Ectodermal cell (in vitro differentiated cells): Measurements from ENCODE around the gene PROM1.

Source experiments
- H3K27ac ChIP-seq: 2 replicates; pipeline ENCODE4 v1.7.0; 2013; ENCODE audit warnings: mild to moderate bottlenecking, low read depth, low read length; ENCODE audit not compliant: insufficient read depth, poor library complexity, severe bottlenecking
- H3K27me3 ChIP-seq: 2 replicates; pipeline ENCODE4 v1.7.0; 2013; ENCODE audit warnings: mild to moderate bottlenecking, low read length; ENCODE audit not compliant: insufficient read depth, control insufficient read depth, poor library complexity, severe bottlenecking
- H3K36me3 ChIP-seq: one replicate; pipeline ENCODE4 v1.7.0; 2013; ENCODE audit warnings: low read length; ENCODE audit not compliant: control insufficient read depth, insufficient read depth
- H3K4me1 ChIP-seq: one replicate; pipeline ENCODE4 v1.7.0; 2013; ENCODE audit warnings: low read length; ENCODE audit not compliant: control insufficient read depth, insufficient read depth
- H3K4me3 ChIP-seq: 2 replicates; pipeline ENCODE4 v1.7.0; 2013; ENCODE audit warnings: low read depth, low read length, control low read depth; ENCODE audit not compliant: insufficient read depth
- H3K9me3 ChIP-seq: 2 replicates; pipeline ENCODE4 v1.7.0; 2013; ENCODE audit warnings: mild to moderate bottlenecking, low read length, moderate library complexity; ENCODE audit not compliant: control insufficient read depth
- WGBS, 2 experiments: methylation state at CpG; one replicate each; pipeline ENCODE4 v1.1.7; 2013; ENCODE audit warnings: missing lambda C conversion rate in 2 of 2; 5-methylcytosine and 5-hydroxymethylcytosine counted together

The PROM1 gene

GRCh38 chr4:16070203-16070602 lies 13.6 kb downstream of the PROM1 start:
- no peak overlapping the region for H3K4me3 ChIP-seq
- H3K36me3 ChIP-seq = peaks cover 4% of the 10 kb centered on the region
- H3K27ac ChIP-seq = no peak overlapping the region
- peaks cover 3% of the 10 kb centered on the region for H3K4me1 ChIP-seq
- no peaks in the 10 kb centered on the region for H3K27me3 ChIP-seq
- H3K9me3 ChIP-seq = no peaks in the 10 kb centered on the region
- WGBS, 2 experiments = 95 to 96% methylated on average over 3 of the region's 3 CpGs

GRCh38 chr4:16067515-16067914 lies 16.3 kb downstream of the PROM1 start:
- Histone ChIP-seq H3K4me1 (peaks cover 3% of the 10 kb centered on the region), H3K36me3 (peaks cover 11% of the 10 kb centered on the region), H3K27ac (no peak overlapping the region), H3K4me3 (no peak overlapping the region), H3K9me3 (no peaks in the 10 kb centered on the region), H3K27me3 (no peaks in the 10 kb centered on the region)
- whole genome bisulfite sequencing, 2 experiments = 92 to 95% methylated on average over 12 of the region's 12 CpGs

DNA sequence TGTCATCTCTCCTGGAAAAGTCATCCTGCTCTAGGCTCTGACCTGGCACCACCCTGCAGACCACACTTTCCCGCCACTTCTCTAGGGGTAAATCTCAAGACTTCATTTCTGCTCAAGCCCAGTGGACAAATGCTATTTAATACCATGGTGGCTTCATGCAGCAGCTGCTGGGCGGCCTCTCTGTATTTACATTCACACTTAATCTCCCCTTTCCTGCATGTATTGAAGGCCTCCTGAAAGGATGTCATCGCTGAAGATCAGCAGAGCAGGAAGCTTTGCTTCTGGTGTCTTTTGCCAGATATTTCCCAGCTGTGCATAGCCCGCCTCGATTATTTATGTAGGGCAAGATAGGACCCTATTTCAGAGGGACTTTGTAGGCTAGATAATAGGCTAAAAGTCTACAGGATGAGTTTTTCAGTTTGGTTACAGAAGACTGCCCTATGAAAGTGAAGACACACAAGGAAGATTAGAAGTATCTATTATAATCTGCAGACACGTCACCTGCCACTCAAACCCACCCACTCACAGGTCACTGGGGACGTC lies 17.2 kb downstream of the PROM1 start:
- H3K36me3 ChIP-seq = peaks cover 11% of the 10 kb centered on the region
- no peaks in the 10 kb centered on the region for H3K9me3 ChIP-seq
- WGBS, 2 experiments = 89 to 95% methylated on average over 7 of the region's 7 CpGs
- no peak overlapping the region for H3K27ac ChIP-seq
- H3K27me3 ChIP-seq = no peaks in the 10 kb centered on the region
- no peak overlapping the region for H3K4me3 ChIP-seq
- H3K4me1 ChIP-seq = peaks cover under 1% of the 10 kb centered on the region

- no peak overlapping the region for H3K4me3 ChIP-seq
- no peak overlapping the region for H3K27ac ChIP-seq
- no peaks in the 10 kb centered on the region for H3K4me1 ChIP-seq
- peaks cover 11% of the 10 kb centered on the region for H3K36me3 ChIP-seq
- H3K27me3 ChIP-seq = no peaks in the 10 kb centered on the region
- 90 to 94% methylated on average over 1 of the region's 1 CpG for WGBS, 2 experiments
- H3K9me3 ChIP-seq = no peaks in the 10 kb centered on the region
These were observed 18.8 kb downstream of the PROM1 start for GRCh38 chr4:16065066-16065465.

- no peaks in the 10 kb centered on the region for H3K9me3 ChIP-seq
- H3K27ac ChIP-seq = no peak overlapping the region
- no peaks in the 10 kb centered on the region for H3K27me3 ChIP-seq
- H3K36me3 ChIP-seq = peaks cover 11% of the 10 kb centered on the region
- H3K4me1 ChIP-seq = peaks cover 5% of the 10 kb centered on the region
- 100% methylated on average over 1 of the region's 2 CpGs; no CpG with 5 or more reads in 1 of the 2 experiments for WGBS, 2 experiments
- H3K4me3 ChIP-seq = no peak overlapping the region
These were observed 21.2 kb downstream of the PROM1 start for GRCh38 chr4:16062601-16063000.

DNA sequence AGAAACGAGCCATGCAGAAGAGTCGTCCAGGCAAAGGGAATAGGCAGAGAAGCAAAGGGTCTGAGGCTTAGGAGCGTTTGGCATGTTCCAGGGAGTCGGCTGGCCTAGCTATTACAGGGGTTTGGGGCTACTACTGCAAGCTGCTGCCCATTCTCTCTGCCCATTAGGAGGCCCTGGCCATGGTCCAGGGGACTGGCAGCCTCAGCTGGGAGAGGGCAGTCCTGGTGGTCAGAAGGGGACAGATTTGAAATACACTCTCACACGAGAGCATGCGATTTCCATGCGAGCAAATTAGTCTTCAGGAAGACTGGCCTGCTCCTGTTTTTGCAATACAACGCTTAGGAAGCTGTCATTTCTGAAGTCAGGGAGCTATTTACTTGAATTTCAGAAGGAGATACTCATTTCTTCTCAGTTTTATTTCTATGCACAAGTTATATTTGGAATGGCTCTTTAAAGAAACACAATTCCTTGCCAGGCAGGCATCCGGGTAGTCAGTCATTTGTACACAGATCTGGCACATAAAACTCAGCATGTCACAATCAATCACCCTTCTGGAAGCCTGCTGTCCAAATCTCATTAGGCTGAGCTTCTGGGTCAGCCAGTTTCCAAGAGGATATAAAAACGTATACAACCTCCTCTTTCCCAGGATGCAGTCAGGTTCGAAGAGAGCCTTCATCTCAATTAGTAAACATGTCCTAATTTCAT lies 27.0 kb downstream of the PROM1 start:
- Histone ChIP-seq H3K36me3 (no peaks in the 10 kb centered on the region), H3K4me1 (peaks cover 16% of the 10 kb centered on the region), H3K27ac (peak overlapping the region; percentile 67), H3K27me3 (no peaks in the 10 kb centered on the region), H3K4me3 (no peak overlapping the region), H3K9me3 (no peaks in the 10 kb centered on the region)
- 83 to 84% methylated on average over 11 of the region's 11 CpGs for whole genome bisulfite sequencing, 2 experiments

GRCh38 chr4:16055873-16056272 lies 27.9 kb downstream of the PROM1 start:
- Histone ChIP-seq H3K4me1 (peaks cover 19% of the 10 kb centered on the region), H3K27me3 (no peaks in the 10 kb centered on the region), H3K36me3 (no peaks in the 10 kb centered on the region), H3K4me3 (no peak overlapping the region), H3K27ac (no peak overlapping the region), H3K9me3 (no peaks in the 10 kb centered on the region)
- WGBS, 2 experiments = 88 to 89% methylated on average over 7 of the region's 7 CpGs

GRCh38 chr4:16055471-16055870 lies 28.4 kb downstream of the PROM1 start:
- 97 to 100% methylated on average over 3 to 7 of the region's 7 CpGs for WGBS, 2 experiments
- Histone ChIP-seq H3K27ac (no peak overlapping the region), H3K27me3 (no peaks in the 10 kb centered on the region), H3K36me3 (no peaks in the 10 kb centered on the region), H3K4me3 (no peak overlapping the region), H3K9me3 (no peaks in the 10 kb centered on the region), H3K4me1 (peaks cover 19% of the 10 kb centered on the region)

- H3K4me3 ChIP-seq = no peak overlapping the region
- 86 to 99% methylated on average over 2 of the region's 2 CpGs for WGBS, 2 experiments
- no peaks in the 10 kb centered on the region for H3K9me3 ChIP-seq
- H3K27ac ChIP-seq = no peak overlapping the region
- no peaks in the 10 kb centered on the region for H3K36me3 ChIP-seq
- H3K27me3 ChIP-seq = no peaks in the 10 kb centered on the region
- H3K4me1 ChIP-seq = peaks cover 23% of the 10 kb centered on the region
These were observed 30.9 kb downstream of the PROM1 start for GRCh38 chr4:16052939-16053338.

- no peaks in the 10 kb centered on the region for H3K27me3 ChIP-seq
- WGBS, 2 experiments = 85 to 93% methylated on average over 5 of the region's 5 CpGs
- no peaks in the 10 kb centered on the region for H3K36me3 ChIP-seq
- H3K4me1 ChIP-seq = peaks cover 14% of the 10 kb centered on the region
- H3K27ac ChIP-seq = no peak overlapping the region
- H3K4me3 ChIP-seq = no peak overlapping the region
- no peaks in the 10 kb centered on the region for H3K9me3 ChIP-seq
These were observed 31.8 kb downstream of the PROM1 start for GRCh38 chr4:16051980-16052379.
